Neural cell (in vitro differentiated cells): ENCODE data around the gene C5orf47.

Experiments
- TF ChIP-seq, protein P1 (sequence below): fragments of 450-650 bp; IDR thresholded peaks from 2 replicates; pipeline ENCODE4 v1.5.1; 2014; ENCODE audit warnings: antibody characterized with exemption, mild to moderate bottlenecking, moderate library complexity; ENCODE audit not compliant: poor library complexity, severe bottlenecking
- TF ChIP-seq, protein P2 (sequence below): IDR thresholded peaks from 2 replicates; pipeline ENCODE4 v1.6.1; 2012; ENCODE audit warnings: borderline replicate concordance

GRCh38 chr5:174010365-174010764 is 21.4 kb downstream of the C5orf47 start:
- TF ChIP-seq, protein P1, sequence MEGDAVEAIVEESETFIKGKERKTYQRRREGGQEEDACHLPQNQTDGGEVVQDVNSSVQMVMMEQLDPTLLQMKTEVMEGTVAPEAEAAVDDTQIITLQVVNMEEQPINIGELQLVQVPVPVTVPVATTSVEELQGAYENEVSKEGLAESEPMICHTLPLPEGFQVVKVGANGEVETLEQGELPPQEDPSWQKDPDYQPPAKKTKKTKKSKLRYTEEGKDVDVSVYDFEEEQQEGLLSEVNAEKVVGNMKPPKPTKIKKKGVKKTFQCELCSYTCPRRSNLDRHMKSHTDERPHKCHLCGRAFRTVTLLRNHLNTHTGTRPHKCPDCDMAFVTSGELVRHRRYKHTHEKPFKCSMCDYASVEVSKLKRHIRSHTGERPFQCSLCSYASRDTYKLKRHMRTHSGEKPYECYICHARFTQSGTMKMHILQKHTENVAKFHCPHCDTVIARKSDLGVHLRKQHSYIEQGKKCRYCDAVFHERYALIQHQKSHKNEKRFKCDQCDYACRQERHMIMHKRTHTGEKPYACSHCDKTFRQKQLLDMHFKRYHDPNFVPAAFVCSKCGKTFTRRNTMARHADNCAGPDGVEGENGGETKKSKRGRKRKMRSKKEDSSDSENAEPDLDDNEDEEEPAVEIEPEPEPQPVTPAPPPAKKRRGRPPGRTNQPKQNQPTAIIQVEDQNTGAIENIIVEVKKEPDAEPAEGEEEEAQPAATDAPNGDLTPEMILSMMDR, result no peak
- TF ChIP-seq, protein P2, sequence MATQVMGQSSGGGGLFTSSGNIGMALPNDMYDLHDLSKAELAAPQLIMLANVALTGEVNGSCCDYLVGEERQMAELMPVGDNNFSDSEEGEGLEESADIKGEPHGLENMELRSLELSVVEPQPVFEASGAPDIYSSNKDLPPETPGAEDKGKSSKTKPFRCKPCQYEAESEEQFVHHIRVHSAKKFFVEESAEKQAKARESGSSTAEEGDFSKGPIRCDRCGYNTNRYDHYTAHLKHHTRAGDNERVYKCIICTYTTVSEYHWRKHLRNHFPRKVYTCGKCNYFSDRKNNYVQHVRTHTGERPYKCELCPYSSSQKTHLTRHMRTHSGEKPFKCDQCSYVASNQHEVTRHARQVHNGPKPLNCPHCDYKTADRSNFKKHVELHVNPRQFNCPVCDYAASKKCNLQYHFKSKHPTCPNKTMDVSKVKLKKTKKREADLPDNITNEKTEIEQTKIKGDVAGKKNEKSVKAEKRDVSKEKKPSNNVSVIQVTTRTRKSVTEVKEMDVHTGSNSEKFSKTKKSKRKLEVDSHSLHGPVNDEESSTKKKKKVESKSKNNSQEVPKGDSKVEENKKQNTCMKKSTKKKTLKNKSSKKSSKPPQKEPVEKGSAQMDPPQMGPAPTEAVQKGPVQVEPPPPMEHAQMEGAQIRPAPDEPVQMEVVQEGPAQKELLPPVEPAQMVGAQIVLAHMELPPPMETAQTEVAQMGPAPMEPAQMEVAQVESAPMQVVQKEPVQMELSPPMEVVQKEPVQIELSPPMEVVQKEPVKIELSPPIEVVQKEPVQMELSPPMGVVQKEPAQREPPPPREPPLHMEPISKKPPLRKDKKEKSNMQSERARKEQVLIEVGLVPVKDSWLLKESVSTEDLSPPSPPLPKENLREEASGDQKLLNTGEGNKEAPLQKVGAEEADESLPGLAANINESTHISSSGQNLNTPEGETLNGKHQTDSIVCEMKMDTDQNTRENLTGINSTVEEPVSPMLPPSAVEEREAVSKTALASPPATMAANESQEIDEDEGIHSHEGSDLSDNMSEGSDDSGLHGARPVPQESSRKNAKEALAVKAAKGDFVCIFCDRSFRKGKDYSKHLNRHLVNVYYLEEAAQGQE, result no peak
